Adrenal gland (tissue), 5 donors: ENCODE data around the gene SOX21.

Source experiments
- POLR2A ChIP-seq, 2 donors: fragments of 450-650 bp; IDR thresholded peaks; one replicate each; pipeline ENCODE4 v1.6.1; 2017; ENCODE audit warnings: antibody characterized with exemption in 2 of 2, mild to moderate bottlenecking in 2 of 2, moderate library complexity in 1 of 2
- TF ChIP-seq, protein P1 (sequence below), 6 experiments: fragments of 450-650 bp in 4 of 6; fragments of 200-600 bp in 2 of 6; sonication (generic) in 1 of 6; IDR thresholded peaks; 1 replicate in 5 of 6; 2 replicates in 1 of 6; pipeline versions ENCODE4 v1.5.1 to v1.8.0; 2016 to 2021; ENCODE audit warnings: antibody characterized with exemption in 6 of 6, mild to moderate bottlenecking in 2 of 6, moderate library complexity in 1 of 6
- donor health status: DM: no; HTN: no; CAD: no.

DNA sequence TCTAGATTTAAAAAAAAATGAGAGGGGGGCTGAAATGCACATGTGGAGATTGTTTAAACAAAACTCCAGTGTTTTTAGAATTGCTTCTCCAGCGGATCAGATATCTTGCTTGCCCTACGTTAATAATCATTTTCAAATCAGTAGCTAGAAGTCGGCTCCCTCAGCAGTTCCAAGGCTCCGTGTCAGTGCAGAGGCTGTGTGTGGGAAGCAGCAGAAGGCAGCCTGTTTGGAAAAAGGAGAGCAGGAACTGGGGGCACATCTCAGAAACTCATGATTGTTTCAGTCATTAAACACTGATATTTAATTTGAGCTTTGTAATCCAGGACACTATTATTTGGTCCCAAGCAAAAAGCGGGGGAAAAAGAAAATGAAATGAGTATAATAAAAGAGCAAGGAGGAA lies 50.9 kb downstream of the SOX21 start:
- TF ChIP-seq, protein P1, sequence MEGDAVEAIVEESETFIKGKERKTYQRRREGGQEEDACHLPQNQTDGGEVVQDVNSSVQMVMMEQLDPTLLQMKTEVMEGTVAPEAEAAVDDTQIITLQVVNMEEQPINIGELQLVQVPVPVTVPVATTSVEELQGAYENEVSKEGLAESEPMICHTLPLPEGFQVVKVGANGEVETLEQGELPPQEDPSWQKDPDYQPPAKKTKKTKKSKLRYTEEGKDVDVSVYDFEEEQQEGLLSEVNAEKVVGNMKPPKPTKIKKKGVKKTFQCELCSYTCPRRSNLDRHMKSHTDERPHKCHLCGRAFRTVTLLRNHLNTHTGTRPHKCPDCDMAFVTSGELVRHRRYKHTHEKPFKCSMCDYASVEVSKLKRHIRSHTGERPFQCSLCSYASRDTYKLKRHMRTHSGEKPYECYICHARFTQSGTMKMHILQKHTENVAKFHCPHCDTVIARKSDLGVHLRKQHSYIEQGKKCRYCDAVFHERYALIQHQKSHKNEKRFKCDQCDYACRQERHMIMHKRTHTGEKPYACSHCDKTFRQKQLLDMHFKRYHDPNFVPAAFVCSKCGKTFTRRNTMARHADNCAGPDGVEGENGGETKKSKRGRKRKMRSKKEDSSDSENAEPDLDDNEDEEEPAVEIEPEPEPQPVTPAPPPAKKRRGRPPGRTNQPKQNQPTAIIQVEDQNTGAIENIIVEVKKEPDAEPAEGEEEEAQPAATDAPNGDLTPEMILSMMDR (IDR thresholded peaks at IDR 0.05) = no peak
- TF ChIP-seq POLR2A (IDR thresholded peaks at IDR 0.05) = no peak
